NB4 (cell line): ENCODE measurements around the gene ANKRD22.

Experiments used
- DNase-seq: peaks from one replicate; pipeline ENCODE4 v3.0.0; 2010; ENCODE audit warnings: low read depth
- H3K4me3 ChIP-seq: one replicate; pipeline ENCODE4 v1.5.1; 2011; ENCODE audit warnings: mild to moderate bottlenecking, low read depth, low read length, moderate library complexity
- MYC ChIP-seq: IDR thresholded peaks from 2 replicates; pipeline ENCODE4 v1.6.1; 2011; ENCODE audit warnings: low read depth, low read length
- POLR2A ChIP-seq: IDR thresholded peaks from 2 replicates; pipeline ENCODE4 v1.6.1; 2011; ENCODE audit warnings: mild to moderate bottlenecking; ENCODE audit not compliant: insufficient read length; ENCODE audit errors: extremely low read depth
- TF ChIP-seq, protein P1 (sequence below): IDR thresholded peaks from one replicate; pipeline ENCODE4 v1.5.1; 2012; ENCODE audit warnings: low read depth, low read length
- TF ChIP-seq, protein P2 (sequence below): IDR thresholded peaks from 2 replicates; pipeline ENCODE4 v1.6.1; 2011; ENCODE audit warnings: low read depth, low read length

Gene ANKRD22

DNA sequence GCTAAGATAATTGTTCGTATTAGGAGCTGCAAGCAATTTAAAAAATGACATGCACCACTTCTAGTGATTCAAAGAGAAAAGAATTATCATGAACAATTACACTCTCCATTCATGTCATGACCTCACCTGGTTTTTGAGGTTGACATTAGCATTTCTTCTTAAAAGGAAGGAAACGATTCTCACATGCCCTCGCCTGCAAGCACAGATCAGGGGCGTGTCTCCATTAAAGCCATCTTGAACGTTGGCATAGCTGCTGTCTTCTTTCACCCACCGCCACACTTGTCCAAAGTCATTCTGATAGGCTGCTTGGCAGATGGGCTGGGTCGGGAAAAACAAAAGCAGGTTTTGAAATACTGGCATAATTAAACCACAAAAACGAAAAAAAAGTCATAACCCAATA lies 19.9 kb downstream of the ANKRD22 start:
- H3K4me3 ChIP-seq = no peak overlapping the region
- DNase-seq = no peak
- TF ChIP-seq, protein P1, sequence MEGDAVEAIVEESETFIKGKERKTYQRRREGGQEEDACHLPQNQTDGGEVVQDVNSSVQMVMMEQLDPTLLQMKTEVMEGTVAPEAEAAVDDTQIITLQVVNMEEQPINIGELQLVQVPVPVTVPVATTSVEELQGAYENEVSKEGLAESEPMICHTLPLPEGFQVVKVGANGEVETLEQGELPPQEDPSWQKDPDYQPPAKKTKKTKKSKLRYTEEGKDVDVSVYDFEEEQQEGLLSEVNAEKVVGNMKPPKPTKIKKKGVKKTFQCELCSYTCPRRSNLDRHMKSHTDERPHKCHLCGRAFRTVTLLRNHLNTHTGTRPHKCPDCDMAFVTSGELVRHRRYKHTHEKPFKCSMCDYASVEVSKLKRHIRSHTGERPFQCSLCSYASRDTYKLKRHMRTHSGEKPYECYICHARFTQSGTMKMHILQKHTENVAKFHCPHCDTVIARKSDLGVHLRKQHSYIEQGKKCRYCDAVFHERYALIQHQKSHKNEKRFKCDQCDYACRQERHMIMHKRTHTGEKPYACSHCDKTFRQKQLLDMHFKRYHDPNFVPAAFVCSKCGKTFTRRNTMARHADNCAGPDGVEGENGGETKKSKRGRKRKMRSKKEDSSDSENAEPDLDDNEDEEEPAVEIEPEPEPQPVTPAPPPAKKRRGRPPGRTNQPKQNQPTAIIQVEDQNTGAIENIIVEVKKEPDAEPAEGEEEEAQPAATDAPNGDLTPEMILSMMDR = no peak
- TF ChIP-seq, protein P2, sequence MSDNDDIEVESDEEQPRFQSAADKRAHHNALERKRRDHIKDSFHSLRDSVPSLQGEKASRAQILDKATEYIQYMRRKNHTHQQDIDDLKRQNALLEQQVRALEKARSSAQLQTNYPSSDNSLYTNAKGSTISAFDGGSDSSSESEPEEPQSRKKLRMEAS = no peak

DNA sequence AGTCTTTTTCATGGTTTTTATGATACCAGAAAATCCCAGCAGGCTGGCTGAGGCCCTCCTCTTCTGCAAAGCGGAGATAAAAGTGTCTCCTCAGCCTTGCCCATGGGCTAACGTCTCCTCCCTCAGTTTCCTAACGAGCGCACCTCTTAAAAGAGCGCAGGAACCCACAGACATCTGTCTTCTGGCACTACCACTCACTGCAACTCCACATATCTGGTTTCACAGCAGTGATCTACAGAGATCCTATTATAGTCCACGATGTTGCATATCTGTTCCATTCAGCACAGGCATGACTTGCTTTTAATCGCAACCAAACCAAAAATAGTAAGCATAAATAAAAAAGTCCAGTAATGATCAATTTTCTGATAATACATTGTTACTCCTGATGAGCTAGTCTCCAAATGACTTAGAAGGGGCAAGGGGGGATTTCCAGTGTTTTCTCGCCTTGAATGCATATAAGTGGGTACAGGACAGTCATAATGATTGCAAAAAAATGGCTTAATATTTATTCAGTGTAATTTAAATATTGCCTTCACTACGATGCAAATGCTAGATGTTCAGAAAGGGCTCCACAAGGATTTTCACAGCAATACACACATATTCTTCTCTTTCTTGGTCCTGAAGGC lies 20.9 kb downstream of the ANKRD22 start:
- TF ChIP-seq, protein P1 = no peak
- TF ChIP-seq, protein P2 = no peak
- TF ChIP-seq MYC (no peak), POLR2A (no peak)
- DNase-seq = no peak
- no peak overlapping the region for H3K4me3 ChIP-seq

GRCh38 chr10:88828310-88828709 lies 23.3 kb downstream of the ANKRD22 start:
- TF ChIP-seq POLR2A (no peak), MYC (no peak)
- TF ChIP-seq, protein P1 = no peak
- TF ChIP-seq, protein P2 = no peak
- no peak overlapping the region for H3K4me3 ChIP-seq
- no peak for DNase-seq

GRCh38 chr10:88827671-88828070 lies 24.0 kb downstream of the ANKRD22 start:
- TF ChIP-seq POLR2A (no peak), MYC (no peak)
- TF ChIP-seq, protein P1 = no peak
- TF ChIP-seq, protein P2 = no peak
- DNase-seq = no peak
- H3K4me3 ChIP-seq = no peak overlapping the region

DNA sequence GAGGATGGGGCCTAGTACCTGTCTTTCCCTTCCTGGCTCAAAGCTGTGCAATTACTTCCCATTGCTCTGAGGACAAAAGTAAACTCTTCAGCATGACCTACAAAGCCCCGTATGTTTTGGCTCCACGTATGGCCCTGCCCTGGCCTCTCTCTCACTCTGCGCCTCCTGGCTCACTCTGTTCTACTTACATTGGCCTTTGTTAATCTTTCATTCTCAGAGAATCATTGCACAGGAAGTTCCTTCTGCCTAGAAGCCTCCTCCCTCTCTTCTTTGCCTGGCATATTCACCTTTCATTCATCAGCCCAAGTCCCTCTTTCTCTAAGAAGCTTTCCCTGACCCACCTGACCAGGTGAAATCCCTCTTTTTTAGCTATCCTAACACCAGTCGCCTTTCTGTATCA lies 25.3 kb downstream of the ANKRD22 start:
- no peak for DNase-seq
- no peak overlapping the region for H3K4me3 ChIP-seq
- TF ChIP-seq, protein P1 = no peak
- TF ChIP-seq, protein P2 = no peak
- TF ChIP-seq POLR2A (no peak), MYC (no peak)
